DOHH2 (cell line): ENCODE results near the gene PRDM16.

ENCODE experiments used
- H3F3A ChIP-seq: fragments of 200-600 bp; sonication (generic), shearing (Covaris generic); 2 replicates; pipeline ENCODE4 v1.6.0; 2016; ENCODE audit warnings: antibody characterized with exemption, mild to moderate bottlenecking; ENCODE audit not compliant: control insufficient read depth, insufficient read depth
- H3K27ac ChIP-seq: fragments of 200-600 bp; sonication (generic); 2 replicates; pipeline ENCODE4 v1.5.1; 2014; ENCODE audit warnings: low read depth, mild to moderate bottlenecking, low read length, moderate library complexity
- H3K27me3 ChIP-seq: fragments of 200-600 bp; sonication (generic); 2 replicates; pipeline ENCODE4 v1.6.1; 2014; ENCODE audit warnings: mild to moderate bottlenecking, low read length, mixed read lengths; ENCODE audit not compliant: control insufficient read depth
- H3K36me3 ChIP-seq: fragments of 200-600 bp; sonication (generic); 2 replicates; pipeline ENCODE4 v1.6.1; 2014; ENCODE audit warnings: mild to moderate bottlenecking, low read length, moderate library complexity, mixed read lengths; ENCODE audit not compliant: control insufficient read depth
- H3K4me1 ChIP-seq: fragments of 200-600 bp; sonication (generic); 2 replicates; pipeline ENCODE4 v1.6.1; 2014; ENCODE audit warnings: mild to moderate bottlenecking, low read length, mixed read lengths; ENCODE audit not compliant: control insufficient read depth
- H3K4me2 ChIP-seq: fragments of 200-600 bp; sonication (generic); 2 replicates; pipeline ENCODE4 v1.6.0; 2014; ENCODE audit warnings: mild to moderate bottlenecking, low read length, moderate library complexity
- H3K4me3 ChIP-seq: fragments of 200-600 bp; sonication (generic); 2 replicates; pipeline ENCODE4 v1.5.1; 2014; ENCODE audit warnings: mild to moderate bottlenecking, low read length, mixed read lengths
- H3K79me2 ChIP-seq: fragments of 200-600 bp; sonication (generic); 2 replicates; pipeline ENCODE4 v1.6.1; 2014; ENCODE audit warnings: mild to moderate bottlenecking, low read length, mixed read lengths; ENCODE audit not compliant: control insufficient read depth
- H3K9me2 ChIP-seq: fragments of 200-600 bp; sonication (generic); replicated peaks from 2 replicates; pipeline ENCODE4 v1.6.1; 2014; ENCODE audit warnings: mild to moderate bottlenecking, low read length, mixed read lengths; ENCODE audit not compliant: control insufficient read depth
- H3K9me3 ChIP-seq: fragments of 200-600 bp; sonication (generic); 2 replicates; pipeline ENCODE4 v1.6.1; 2014; ENCODE audit warnings: antibody characterized with exemption, low read length, mixed read lengths; ENCODE audit not compliant: control insufficient read depth, insufficient read depth
- H4K20me1 ChIP-seq: fragments of 200-600 bp; sonication (generic); 2 replicates; pipeline ENCODE4 v1.6.0; 2014; ENCODE audit warnings: low read depth, mild to moderate bottlenecking, antibody characterized with exemption, low read length, moderate library complexity; ENCODE audit not compliant: control insufficient read depth, insufficient read depth
- CTCF ChIP-seq: fragments of 200-600 bp; sonication (generic); IDR thresholded peaks from one replicate; pipeline ENCODE4 v1.5.1; 2014; ENCODE audit warnings: antibody characterized with exemption, mild to moderate bottlenecking, low read depth, low read length; ENCODE audit not compliant: poor library complexity, severe bottlenecking
- EZH2phosphoT487 ChIP-seq: fragments of 200-600 bp; sonication (generic); IDR thresholded peaks from 2 replicates; pipeline ENCODE4 v1.6.1; 2017; ENCODE audit warnings: borderline replicate concordance, mild to moderate bottlenecking, antibody characterized with exemption, low read length, moderate library complexity, mixed read lengths

The PRDM16 gene

DNA sequence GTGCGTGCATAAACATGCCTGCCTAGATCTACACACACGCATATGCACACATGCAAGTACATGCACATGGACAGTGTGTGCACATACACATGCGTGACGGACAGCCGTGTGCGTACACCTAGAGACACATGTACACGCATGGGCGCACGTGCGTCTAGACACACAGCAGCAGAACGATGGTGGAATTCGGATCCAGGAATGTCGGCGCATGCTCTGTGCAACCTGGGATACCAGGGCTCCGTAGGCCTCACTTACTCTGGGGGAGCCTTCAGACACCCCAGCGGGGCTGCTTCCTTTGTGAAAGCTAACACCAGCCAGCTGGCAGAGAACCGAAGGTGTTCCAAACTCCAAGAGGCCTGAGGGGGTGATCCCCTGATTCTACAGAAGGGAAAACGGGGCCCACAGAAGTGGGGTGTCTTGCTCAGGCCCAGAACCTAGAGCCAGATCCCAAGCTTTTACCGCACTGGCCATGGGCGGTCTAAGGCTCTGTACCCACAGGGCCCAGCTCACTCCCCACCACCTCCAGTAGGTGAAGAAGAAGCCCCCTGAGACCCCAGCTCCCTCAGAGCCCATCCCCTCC is 358.0 kb downstream of the PRDM16 start:
- TF ChIP-seq CTCF (no peak), EZH2phosphoT487 (no peak)
- H3F3A ChIP-seq, result no peaks in the 10 kb centered on the region
- H3K4me2 ChIP-seq, result no peak overlapping the region
- no peaks in the 10 kb centered on the region for H3K9me3 ChIP-seq
- H3K27ac ChIP-seq, result no peak overlapping the region
- no peaks in the 10 kb centered on the region for H3K27me3 ChIP-seq
- H3K4me1 ChIP-seq, result no peaks in the 10 kb centered on the region
- no peaks in the 10 kb centered on the region for H3K79me2 ChIP-seq
- no peak overlapping the region for H3K4me3 ChIP-seq
- no peaks in the 10 kb centered on the region for H3K36me3 ChIP-seq
- H4K20me1 ChIP-seq, result no peaks in the 10 kb centered on the region
- no peaks in the 10 kb centered on the region for H3K9me2 ChIP-seq

DNA sequence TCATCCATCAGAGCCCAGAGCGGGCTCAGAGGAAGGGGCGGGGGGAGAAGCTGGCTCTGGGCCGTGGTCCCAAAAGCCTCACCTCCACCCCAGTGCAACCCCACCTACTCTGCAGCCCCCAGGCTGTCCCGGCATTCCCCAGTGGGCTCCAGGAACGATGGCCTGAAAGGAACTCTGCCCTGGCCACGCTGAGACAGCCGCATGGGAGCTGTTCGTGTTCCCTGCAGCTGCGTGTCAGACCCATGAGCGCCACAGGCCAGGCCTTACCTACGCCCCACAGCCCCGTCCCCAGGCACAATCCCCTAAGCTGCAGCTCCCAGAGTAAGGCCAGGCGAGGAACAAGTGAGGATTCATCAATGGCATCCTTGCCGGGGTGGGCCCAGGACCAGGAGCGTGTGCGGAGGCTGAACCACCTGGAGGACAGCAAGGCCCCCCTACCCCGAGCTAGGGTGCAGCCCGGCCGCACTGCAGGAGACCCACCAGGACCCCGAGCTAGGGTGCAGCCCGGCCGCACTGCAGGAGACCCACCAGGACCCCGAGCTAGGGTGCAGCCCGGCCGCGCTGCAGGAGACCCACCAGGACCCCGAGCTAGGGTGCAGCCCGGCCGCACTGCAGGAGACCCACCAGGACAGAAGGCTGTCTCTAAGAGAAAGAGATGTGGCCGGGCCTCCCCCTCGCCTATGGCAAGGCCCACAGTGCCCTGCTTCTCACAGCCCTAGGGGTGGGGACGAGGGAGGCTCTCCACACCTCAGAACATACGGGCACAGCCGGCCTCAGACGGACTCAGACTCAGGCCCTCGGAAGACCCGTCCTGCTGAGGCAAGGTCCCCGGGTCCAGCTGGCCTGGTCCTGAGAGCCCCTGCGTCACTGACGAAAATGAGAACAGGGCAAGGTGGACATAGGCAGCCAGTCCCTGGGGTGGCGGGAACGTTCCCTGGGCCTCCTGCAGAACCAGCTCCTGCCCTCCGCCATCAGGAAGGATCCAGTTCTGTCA is 359.0 kb downstream of the PRDM16 start:
- H3K79me2 ChIP-seq, result no peaks in the 10 kb centered on the region
- H3K9me3 ChIP-seq, result no peaks in the 10 kb centered on the region
- H3K4me2 ChIP-seq, result no peak overlapping the region
- H3K36me3 ChIP-seq, result no peaks in the 10 kb centered on the region
- H3K27me3 ChIP-seq, result no peaks in the 10 kb centered on the region
- H3K4me3 ChIP-seq, result no peak overlapping the region
- H3F3A ChIP-seq, result no peaks in the 10 kb centered on the region
- TF ChIP-seq EZH2phosphoT487 (no peak), CTCF (no peak)
- H4K20me1 ChIP-seq, result no peaks in the 10 kb centered on the region
- H3K27ac ChIP-seq, result no peak overlapping the region
- no peaks in the 10 kb centered on the region for H3K4me1 ChIP-seq
- H3K9me2 ChIP-seq, result no peaks in the 10 kb centered on the region

- Histone ChIP-seq H3K4me1 (no peaks in the 10 kb centered on the region), H3K79me2 (no peaks in the 10 kb centered on the region), H3K4me2 (no peak overlapping the region), H4K20me1 (no peaks in the 10 kb centered on the region), H3K36me3 (no peaks in the 10 kb centered on the region), H3K4me3 (no peak overlapping the region), H3K9me3 (no peaks in the 10 kb centered on the region), H3K9me2 (no peaks in the 10 kb centered on the region), H3K27me3 (no peaks in the 10 kb centered on the region), H3K27ac (no peak overlapping the region), H3F3A (no peaks in the 10 kb centered on the region)
- TF ChIP-seq CTCF (no peak), EZH2phosphoT487 (no peak)
Observed at GRCh38 chr1:3428899-3429298, 359.9 kb downstream of the PRDM16 start.
